Uterus (tissue), 4 donors: Measurements from ENCODE around the gene TMEM51. TPM values are rescaled to one million over a fixed set of nuclear protein-coding genes. Genes with fewer than 3 reads are reported as not detected.

Source experiments
- DNase-seq, 2 donors: peaks; one replicate each; pipeline ENCODE4 v3.0.0-alpha.2; 2019 to 2020
- H3K27ac ChIP-seq, 2 donors: fragments of 200-600 bp; sonication (generic); 1 replicate in 1 of 2; 2 replicates in 1 of 2; pipeline ENCODE4 v1.5.1; 2016 to 2018
- H3K27me3 ChIP-seq, 2 donors: fragments of 200-600 bp; sonication (generic); one replicate each; pipeline ENCODE4 v1.5.1; 2018 to 2019; ENCODE audit warnings: control low read depth in 1 of 2
- H3K36me3 ChIP-seq, 2 donors: fragments of 200-600 bp; sonication (generic); one replicate each; pipeline ENCODE4 v1.5.1; 2019; ENCODE audit warnings: control low read depth in 1 of 2
- H3K4me1 ChIP-seq, 2 donors: fragments of 200-600 bp; sonication (generic); one replicate each; pipeline ENCODE4 v1.5.1; 2018 to 2019; ENCODE audit warnings: control low read depth in 1 of 2
- H3K4me3 ChIP-seq, 2 donors: fragments of 200-600 bp; sonication (generic); 1 replicate in 1 of 2; 2 replicates in 1 of 2; pipeline ENCODE4 v1.5.1; 2018 to 2019; ENCODE audit warnings: mild to moderate bottlenecking in 1 of 2
- H3K9me3 ChIP-seq, 2 donors: fragments of 200-600 bp; sonication (generic); one replicate each; pipeline ENCODE4 v1.5.1; 2019; ENCODE audit warnings: control low read depth in 1 of 2
- CTCF ChIP-seq, 4 experiments: fragments of 200-600 bp in 2 of 4; fragments of 450-650 bp in 2 of 4; sonication (generic) in 2 of 4; IDR thresholded peaks; one replicate each; pipeline ENCODE4 v1.5.1; 2016 to 2019; ENCODE audit warnings: antibody characterized with exemption in 4 of 4, mild to moderate bottlenecking in 2 of 4, moderate library complexity in 1 of 4
- POLR2A ChIP-seq, 2 donors: fragments of 450-650 bp; IDR thresholded peaks; one replicate each; pipeline ENCODE4 v1.6.1; 2016; ENCODE audit warnings: antibody characterized with exemption in 2 of 2, mild to moderate bottlenecking in 1 of 2, moderate library complexity in 1 of 2
- intact Hi-C: fragments of 100-400 bp; cut with DNase I; formaldehyde crosslinking; loops from one replicate; pipeline ENCODE4 v1.15.1; 2023; ENCODE audit warnings: low total_unique reads
- total RNA-seq, 4 donors: library from RNA; depleted of rRNA in 3 of 4; stranded (reverse); fragments of >200 nt in 3 of 4; gene quantifications; one replicate each; pipeline versions ENCODE4 v1.1.0 to v1.2.4, GENCODE V29; 2014 to 2023
- donor health status: DM: yes; HTN: yes; CAD: no.

Gene TMEM51
- total RNA-seq, 4 donors from 2014 or later: 1.3 to 45.0 (median 9.9) TPM

- intact Hi-C loops: no loop called here
- no peak overlapping the region for H3K27ac ChIP-seq
- H3K36me3 ChIP-seq: no peaks in the 10 kb centered on the region
- no peak overlapping the region for H3K4me3 ChIP-seq
- no peaks in the 10 kb centered on the region for H3K4me1 ChIP-seq
- no peaks in the 10 kb centered on the region for H3K27me3 ChIP-seq
- DNase-seq: no peak
- H3K9me3 ChIP-seq: no peaks in the 10 kb centered on the region
- TF ChIP-seq CTCF (IDR thresholded peaks at IDR 0.05): no peak
- TF ChIP-seq POLR2A (IDR thresholded peaks at IDR 0.05): no peak
These were observed 23.5 kb downstream of the TMEM51 start for GRCh38 chr1:15176898-15177665.

GRCh38 chr1:15177710-15178166 is 24.2 kb downstream of the TMEM51 start:
- Histone ChIP-seq H3K9me3 (no peaks in the 10 kb centered on the region), H3K27me3 (no peaks in the 10 kb centered on the region), H3K4me3 (no peak overlapping the region), H3K36me3 (no peaks in the 10 kb centered on the region), H3K4me1 (no peaks in the 10 kb centered on the region), H3K27ac (no peak overlapping the region)
- no peak for DNase-seq
- TF ChIP-seq CTCF (IDR thresholded peaks at IDR 0.05): no peak
- TF ChIP-seq POLR2A (IDR thresholded peaks at IDR 0.05): no peak
- intact Hi-C loops: no loop called here

- Histone ChIP-seq H3K27ac (no peak overlapping the region), H3K36me3 (no peaks in the 10 kb centered on the region)
These were observed 25.3 kb downstream of the TMEM51 start for GRCh38 chr1:15178571-15179484.

GRCh38 chr1:15179485-15179883 is 25.9 kb downstream of the TMEM51 start:
- DNase-seq: no peak
- H3K4me3 ChIP-seq: no peak overlapping the region
- H3K27me3 ChIP-seq: no peaks in the 10 kb centered on the region
- no peak overlapping the region for H3K27ac ChIP-seq
- no peaks in the 10 kb centered on the region for H3K36me3 ChIP-seq
- intact Hi-C loops: no loop called here
- H3K9me3 ChIP-seq: no peaks in the 10 kb centered on the region
- no peaks in the 10 kb centered on the region for H3K4me1 ChIP-seq
- TF ChIP-seq POLR2A (IDR thresholded peaks at IDR 0.05): no peak
- no peak for TF ChIP-seq CTCF (IDR thresholded peaks at IDR 0.05)

More at GRCh38 chr1:15178571-15179484, 25.3 kb downstream of the TMEM51 start:
- Histone ChIP-seq H3K4me3 (no peak overlapping the region), H3K9me3 (no peaks in the 10 kb centered on the region), H3K4me1 (no peaks in the 10 kb centered on the region), H3K27me3 (no peaks in the 10 kb centered on the region)
- no peak for TF ChIP-seq CTCF (IDR thresholded peaks at IDR 0.05)
- TF ChIP-seq POLR2A (IDR thresholded peaks at IDR 0.05): no peak
- intact Hi-C loops: no loop called here
- DNase-seq: no peak

GRCh38 chr1:15180189-15180588 is 26.6 kb downstream of the TMEM51 start:
- Histone ChIP-seq H3K27me3 (no peaks in the 10 kb centered on the region), H3K9me3 (no peaks in the 10 kb centered on the region), H3K4me3 (no peak overlapping the region), H3K27ac (no peak overlapping the region), H3K36me3 (no peaks in the 10 kb centered on the region), H3K4me1 (no peaks in the 10 kb centered on the region)
- no peak for DNase-seq
- intact Hi-C loops: no loop called here
- TF ChIP-seq POLR2A (IDR thresholded peaks at IDR 0.05): no peak
- no peak for TF ChIP-seq CTCF (IDR thresholded peaks at IDR 0.05)
